GM12878 (cell line): ENCODE measurements around the gene CAV2. TPM values are rescaled to one million over a fixed set of nuclear protein-coding genes. Genes with fewer than 3 reads are reported as not detected.
A peak's percentile ranks its signal among the peaks of the same experiment; 100 is the strongest.

ENCODE experiments used
- ATAC-seq: fragments of 200-7000 bp; cut with Tn5 transposase; 3 replicates; pipeline ENCODE4 v1.9.1; 2020; ENCODE audit warnings: mild to moderate bottlenecking, moderate library complexity
- BruUV-seq: library from RNA; stranded (reverse); fragments of 400-500 nt; replicated peaks from 2 replicates; lab custom pipeline; 2021; lab: Mats Ljungman, UMichigan
- CTCF ChIA-PET: fragments of 300-600 bp; sonication (Branson Sonifier 250); formaldehyde crosslinking; extraction: SDS; loops from one replicate; lab custom pipeline; 2021; ENCODE audit warnings: inconsistent platforms; lab: Yijun Ruan, JAX
- POLR2A ChIA-PET: fragments of 350-600 bp; formaldehyde crosslinking; extraction: SDS; loops from one replicate; lab custom pipeline; 2021; ENCODE audit warnings: inconsistent platforms; lab: Charles Lee
- RAD21 ChIA-PET: fragments of 300-600 bp; sonication (Branson Sonifier 250); formaldehyde crosslinking; loops from one replicate; lab custom pipeline; 2023; ENCODE audit warnings: antibody characterized with exemption; ENCODE audit not compliant: unreplicated experiment; lab: Charles Lee
- SMC1A ChIA-PET: fragments of 300-600 bp; sonication (Branson Sonifier 250); formaldehyde crosslinking; loops from one replicate; lab custom pipeline; 2023; ENCODE audit not compliant: unreplicated experiment, uncharacterized antibody; lab: Charles Lee
- DNase-seq: peaks from one replicate; pipeline ENCODE4 v3.0.0-alpha.2; 2011; ENCODE audit warnings: low read depth, low spot score
- FAIRE-seq: peaks from 3 replicates; lab custom pipeline; 2011; peaks lifted over from hg19 to GRCh38; lab: Jason Lieb, UNC
- H2AFZ ChIP-seq: 2 replicates; pipeline ENCODE4 v1.6.0; 2011; ENCODE audit warnings: low read depth, low read length, control low read depth; ENCODE audit not compliant: control insufficient read depth
- H3K27ac ChIP-seq: 2 replicates; pipeline ENCODE4 v1.5.1; 2011; ENCODE audit warnings: control low read depth; ENCODE audit not compliant: control insufficient read depth, insufficient read depth
- H3K27me3 ChIP-seq, 2 experiments: replicated peaks in 1 of 2; 2 replicates each; pipeline versions ENCODE4 v1.6.0 to v1.6.1; 2011; ENCODE audit warnings: low read length in 1 of 2; ENCODE audit not compliant: control insufficient read depth in 2 of 2, insufficient read depth in 2 of 2
- H3K36me3 ChIP-seq, 2 experiments: 2 replicates each; pipeline ENCODE4 v1.5.1; 2011; ENCODE audit warnings: low read length in 1 of 2; ENCODE audit not compliant: control insufficient read depth in 2 of 2, insufficient read depth in 2 of 2
- H3K4me1 ChIP-seq: 2 replicates; pipeline ENCODE4 v1.6.1; 2011; ENCODE audit warnings: mild to moderate bottlenecking, low read length, moderate library complexity, mixed read lengths; ENCODE audit not compliant: control insufficient read depth, insufficient read depth
- H3K4me2 ChIP-seq: 2 replicates; pipeline ENCODE4 v1.6.0; 2011; ENCODE audit warnings: control low read depth; ENCODE audit not compliant: control insufficient read depth, insufficient read depth
- H3K4me3 ChIP-seq: fragments of 200-600 bp; sonication (generic); 2 replicates; pipeline ENCODE4 v1.5.1; 2016
- H3K79me2 ChIP-seq: 2 replicates; pipeline ENCODE4 v1.6.0; 2011; ENCODE audit warnings: low read length; ENCODE audit not compliant: control insufficient read depth, insufficient read depth
- H3K9ac ChIP-seq: 2 replicates; pipeline ENCODE4 v1.8.0; 2011; ENCODE audit warnings: low read length, control low read depth, mixed read lengths; ENCODE audit not compliant: control insufficient read depth, insufficient read depth
- H3K9me3 ChIP-seq: replicated peaks from 3 replicates; pipeline ENCODE4 v1.5.1; 2011; ENCODE audit warnings: mild to moderate bottlenecking, low read length; ENCODE audit not compliant: control insufficient read depth, insufficient read depth
- H4K20me1 ChIP-seq: 2 replicates; pipeline ENCODE4 v1.6.0; 2011; ENCODE audit not compliant: control insufficient read depth, insufficient read depth
- ATF2 ChIP-seq: IDR thresholded peaks from 2 replicates; pipeline ENCODE4 v1.6.1; 2012; ENCODE audit warnings: low read length, inconsistent platforms
- CBX3 ChIP-seq: fragments of 200-600 bp; sonication (generic); IDR thresholded peaks from 2 replicates; pipeline ENCODE4 v1.6.1; 2016; ENCODE audit warnings: low read depth, borderline replicate concordance
- E4F1 ChIP-seq: fragments of 450-650 bp; IDR thresholded peaks from 2 replicates; pipeline ENCODE4 v1.6.1; 2018; ENCODE audit warnings: borderline replicate concordance, mild to moderate bottlenecking; ENCODE audit not compliant: partially characterized antibody
- ETV6 ChIP-seq, 2 experiments: fragments of 450-650 bp in 1 of 2; IDR thresholded peaks in 1 of 2; conservative IDR thresholded peaks in 1 of 2; 2 replicates each; pipeline ENCODE4 v1.6.1; 2014; ENCODE audit warnings: antibody characterized with exemption in 1 of 2, borderline replicate concordance in 1 of 2, low read depth in 1 of 2, mild to moderate bottlenecking in 1 of 2, moderate library complexity in 1 of 2
- GABPA ChIP-seq: IDR thresholded peaks from 2 replicates; pipeline ENCODE4 v1.6.1; 2014; ENCODE audit warnings: antibody characterized with exemption, low read depth, mild to moderate bottlenecking, inconsistent platforms
- HDAC2 ChIP-seq: fragments of 200-600 bp; sonication (generic); IDR thresholded peaks from 2 replicates; pipeline ENCODE4 v1.6.1; 2017
- NFYB ChIP-seq: IDR thresholded peaks from 2 replicates; pipeline ENCODE4 v1.6.1; 2011; ENCODE audit warnings: low read depth, mild to moderate bottlenecking, low read length, improper control_type of control experiment, moderate library complexity; ENCODE audit not compliant: insufficient read depth
- NR2C1 ChIP-seq: fragments of 450-650 bp; IDR thresholded peaks from 2 replicates; pipeline ENCODE4 v1.6.1; 2017; ENCODE audit warnings: antibody characterized with exemption, mild to moderate bottlenecking, moderate library complexity
- PAX8 ChIP-seq: fragments of 450-650 bp; IDR thresholded peaks from 2 replicates; pipeline ENCODE4 v1.6.1; 2017; ENCODE audit warnings: mild to moderate bottlenecking, moderate library complexity
- RB1 ChIP-seq: fragments of 450-650 bp; formaldehyde crosslinking; IDR thresholded peaks from 2 replicates; pipeline ENCODE4 v1.6.1; 2017; ENCODE audit warnings: mild to moderate bottlenecking, borderline replicate concordance
- SIN3A ChIP-seq: IDR thresholded peaks from 2 replicates; pipeline ENCODE4 v1.6.1; 2012; ENCODE audit warnings: low read depth, low read length, improper control_type of control experiment
- SP1 ChIP-seq: IDR thresholded peaks from one replicate; pipeline ENCODE4 v1.6.1; 2011; ENCODE audit warnings: low read depth, low read length
- TARDBP ChIP-seq: IDR thresholded peaks from 2 replicates; pipeline ENCODE4 v1.6.1; 2016; ENCODE audit warnings: borderline replicate concordance
- TCF3 ChIP-seq: IDR thresholded peaks from 2 replicates; pipeline ENCODE4 v1.6.1; 2012; ENCODE audit warnings: low read depth, mild to moderate bottlenecking, low read length, borderline replicate concordance; ENCODE audit not compliant: insufficient read depth
- ZZZ3 ChIP-seq: IDR thresholded peaks from 2 replicates; pipeline ENCODE4 v1.6.1; 2011; ENCODE audit warnings: low read depth; ENCODE audit not compliant: control insufficient read depth, insufficient read length
- WGBS: methylation state at CpG from one replicate; pipeline ENCODE4 v1.1.6; 2016; ENCODE audit warnings: low lambda C conversion rate; ENCODE audit not compliant: insufficient replicate concordance, insufficient coverage; ENCODE audit errors: missing lambda C conversion rate; 5-methylcytosine and 5-hydroxymethylcytosine counted together
- in situ Hi-C: fragments of 300-500 bp; cut with MboI; formaldehyde crosslinking; loops from 9 replicates; pipeline ENCODE4 v1.14.3; 2018; ENCODE audit warnings: mixed read lengths
- intact Hi-C: fragments of 100-400 bp; cut with micrococcal nuclease; formaldehyde crosslinking; loops from one replicate; pipeline ENCODE4 v1.14.2; 2022; ENCODE audit not compliant: unreplicated experiment
- polyA plus RNA-seq, 11 experiments: library from polyadenylated mRNA; depleted of rRNA in 4 of 11; unstranded in 6 of 11; stranded (reverse) in 5 of 11; fragments of >200 nt; fragmentation: Nextera tagmentation in 4 of 11; fragmentation: Illumina TruSeq in 1 of 11; extraction: Ambion mirVana in 4 of 11; extraction: Trizol in 1 of 11; gene quantifications; 1 replicate in 1 of 11; 2 replicates in 10 of 11; pipeline versions ENCODE4 v1.2.1 to v1.2.3, GENCODE V29; 2011 to 2016; ENCODE audit warnings: inconsistent platforms in 2 of 11, missing spikeins in 2 of 11, low read depth in 1 of 11
- total RNA-seq, 4 experiments: library from RNA; depleted of rRNA in 3 of 4; stranded (reverse); fragments of >200 nt in 3 of 4; fragmentation: Illumina TruSeq in 1 of 4; extraction: Trizol in 1 of 4; gene quantifications; 2 replicates each; pipeline versions ENCODE4 v1.2.1 to v1.2.3, GENCODE V29; 2013 to 2021
- TF ChIP-seq, protein P1 (sequence below): fragments of 450-650 bp; IDR thresholded peaks from 2 replicates; pipeline ENCODE4 v1.6.1; 2017; ENCODE audit warnings: mild to moderate bottlenecking

Gene CAV2
- total and polyA plus RNA-seq, 10 of the 15 experiments (the other 5 are each of a cell fraction or from before 2014, with no cell fraction given), result 0.77 to 11.4 (median 2.5) TPM

GRCh38 chr7:116527521-116527920 is 28.0 kb downstream of the CAV2 start:
- SMC1A ChIA-PET, result interaction anchor here (0.9 to 2.7 kb wide), 6 partner anchors 20 to 347 kb away, joined by 3 to 16 read pairs (median 6); no protein-coding TSS in a partner anchor
- Histone ChIP-seq H3K36me3 (no peaks in the 10 kb centered on the region), H3K4me1 (peaks cover 26% of the 10 kb centered on the region), H3K4me2 (peak overlapping the region; percentile 41; the same call in 1 of the 2 replicates), H3K9ac (no peak overlapping the region), H3K4me3 (no peak overlapping the region), H2AFZ (no peak overlapping the region), H3K27me3 (0 out of 4 replicates have a peak, but pooled peaks cover 0 to 3% of the 10 kb centered on the region in 2 experiments), H3K9me3 (no peaks in the 10 kb centered on the region), H4K20me1 (no peaks in the 10 kb centered on the region), H3K27ac (no peak overlapping the region), H3K79me2 (no peaks in the 10 kb centered on the region)
- FAIRE-seq (no peak), DNase-seq (no peak), ATAC-seq (no peak)
- WGBS, result 88% methylated on average over 3 of the region's 3 CpGs
- intact Hi-C loops (loop anchor here (2.0 to 5.0 kb wide), 2 partner anchors 269 to 355 kb away; no protein-coding TSS in a partner anchor), in situ Hi-C loops (no loop called here)
- POLR2A ChIA-PET, result no interaction called here
- BruUV-seq, result no TSS peak
- RAD21 ChIA-PET, result interaction anchor here (1.3 to 3.1 kb wide), 3 partner anchors 49 to 268 kb away, joined by 7 to 20 read pairs (median 13); no protein-coding TSS in a partner anchor
- CTCF ChIA-PET, result interaction anchor here (0.8 to 3.1 kb wide), 10 partner anchors 16 to 347 kb away, joined by 3 to 29 read pairs (median 10); partner anchors contain the start of gene TES
- TF ChIP-seq ZZZ3 (no peak), NFYB (no peak), PAX8 (no peak), NR2C1 (no peak), RB1 (no peak), E4F1 (no peak), TCF3 (no peak), HDAC2 (no peak), SP1 (no peak), CBX3 (no peak), SIN3A (no peak), TARDBP (no peak), ETV6 (conservative IDR thresholded peaks at IDR 0.05 in 1 of 2, IDR thresholded peaks at IDR 0.05 in 1 of 2; ENCODE audit: borderline replicate concordance in 1 of 2, low read depth in 1 of 2) (no peak), ATF2 (no peak), GABPA (no peak)
- TF ChIP-seq, protein P1, sequence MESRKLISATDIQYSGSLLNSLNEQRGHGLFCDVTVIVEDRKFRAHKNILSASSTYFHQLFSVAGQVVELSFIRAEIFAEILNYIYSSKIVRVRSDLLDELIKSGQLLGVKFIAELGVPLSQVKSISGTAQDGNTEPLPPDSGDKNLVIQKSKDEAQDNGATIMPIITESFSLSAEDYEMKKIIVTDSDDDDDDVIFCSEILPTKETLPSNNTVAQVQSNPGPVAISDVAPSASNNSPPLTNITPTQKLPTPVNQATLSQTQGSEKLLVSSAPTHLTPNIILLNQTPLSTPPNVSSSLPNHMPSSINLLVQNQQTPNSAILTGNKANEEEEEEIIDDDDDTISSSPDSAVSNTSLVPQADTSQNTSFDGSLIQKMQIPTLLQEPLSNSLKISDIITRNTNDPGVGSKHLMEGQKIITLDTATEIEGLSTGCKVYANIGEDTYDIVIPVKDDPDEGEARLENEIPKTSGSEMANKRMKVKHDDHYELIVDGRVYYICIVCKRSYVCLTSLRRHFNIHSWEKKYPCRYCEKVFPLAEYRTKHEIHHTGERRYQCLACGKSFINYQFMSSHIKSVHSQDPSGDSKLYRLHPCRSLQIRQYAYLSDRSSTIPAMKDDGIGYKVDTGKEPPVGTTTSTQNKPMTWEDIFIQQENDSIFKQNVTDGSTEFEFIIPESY, result no peak
